Stimulated activated CD4-positive, alpha-beta T cell treated with anti-CD3 and anti-CD28 coated beads, Interleukin-2, amount 100 ng/mL, for 4 hours (primary cell): ENCODE data around the gene EFCAB6.

ENCODE experiments used
- DNase-seq: peaks from one replicate; pipeline ENCODE4 v3.0.0-alpha.2; 2020; ENCODE audit warnings: low read depth

EFCAB6 gene

DNA sequence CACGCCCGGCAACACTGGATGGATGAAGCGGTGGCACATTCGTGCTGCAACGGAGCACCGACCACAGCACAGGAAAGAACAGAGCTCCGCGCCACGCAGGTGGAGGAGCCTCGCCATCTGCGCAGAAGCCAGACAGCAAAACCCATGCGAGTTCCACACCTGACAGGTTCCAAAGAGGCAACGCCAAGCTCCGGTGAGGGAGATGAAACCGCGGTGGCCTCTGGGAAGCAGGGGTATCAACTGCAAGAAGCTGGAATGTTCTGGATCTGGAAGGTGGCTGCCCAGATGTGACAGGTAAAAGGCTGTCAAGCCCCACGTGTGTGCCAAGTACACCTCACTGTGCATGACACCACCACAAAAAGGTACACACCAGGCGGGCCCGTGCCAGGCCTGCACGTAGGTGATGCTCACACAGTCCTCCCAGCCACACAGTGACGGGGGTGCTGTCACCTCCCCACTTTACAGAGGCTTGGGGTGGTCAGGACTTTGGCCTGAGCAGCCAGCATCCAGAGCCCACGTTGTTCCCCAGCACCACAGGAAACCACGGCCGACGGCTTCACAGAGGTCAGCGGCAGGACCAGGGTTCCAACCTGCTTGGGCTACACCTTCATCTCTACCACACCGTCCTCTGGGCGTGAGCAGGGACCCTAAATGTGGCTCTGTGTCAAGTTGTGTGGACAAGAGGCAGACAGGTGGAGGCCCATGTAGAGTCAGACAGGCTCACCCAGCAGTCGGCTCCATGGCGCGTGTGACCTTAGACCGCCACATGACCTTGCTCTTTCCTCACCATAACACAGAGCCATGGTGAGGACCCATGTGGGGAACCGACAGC, 19.7 kb upstream of the EFCAB6 start:
- DNase-seq = no peak

GRCh38 chr22:43830931-43831560, 18.9 kb upstream of the EFCAB6 start:
- no peak for DNase-seq

GRCh38 chr22:43829904-43830851, 18.1 kb upstream of the EFCAB6 start:
- no peak for DNase-seq

- DNase-seq = no peak
These were observed 17.1 kb upstream of the EFCAB6 start for GRCh38 chr22:43828998-43829782.

DNA sequence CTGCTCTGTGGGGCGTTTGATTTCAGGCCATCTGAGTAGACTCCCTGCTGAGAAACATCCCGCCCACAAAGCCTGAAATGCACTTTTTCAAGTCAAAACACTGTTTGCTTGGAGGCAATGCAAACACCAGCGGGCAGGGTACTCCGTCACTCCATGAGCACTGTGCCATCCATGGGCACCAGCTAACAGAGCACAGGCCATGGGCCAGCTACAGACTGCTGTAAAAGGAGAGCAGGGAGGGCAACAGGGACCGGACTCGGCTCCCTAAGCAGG, 16.6 kb upstream of the EFCAB6 start:
- no peak for DNase-seq

GRCh38 chr22:43827926-43828724, 16.0 kb upstream of the EFCAB6 start:
- no peak for DNase-seq

DNA sequence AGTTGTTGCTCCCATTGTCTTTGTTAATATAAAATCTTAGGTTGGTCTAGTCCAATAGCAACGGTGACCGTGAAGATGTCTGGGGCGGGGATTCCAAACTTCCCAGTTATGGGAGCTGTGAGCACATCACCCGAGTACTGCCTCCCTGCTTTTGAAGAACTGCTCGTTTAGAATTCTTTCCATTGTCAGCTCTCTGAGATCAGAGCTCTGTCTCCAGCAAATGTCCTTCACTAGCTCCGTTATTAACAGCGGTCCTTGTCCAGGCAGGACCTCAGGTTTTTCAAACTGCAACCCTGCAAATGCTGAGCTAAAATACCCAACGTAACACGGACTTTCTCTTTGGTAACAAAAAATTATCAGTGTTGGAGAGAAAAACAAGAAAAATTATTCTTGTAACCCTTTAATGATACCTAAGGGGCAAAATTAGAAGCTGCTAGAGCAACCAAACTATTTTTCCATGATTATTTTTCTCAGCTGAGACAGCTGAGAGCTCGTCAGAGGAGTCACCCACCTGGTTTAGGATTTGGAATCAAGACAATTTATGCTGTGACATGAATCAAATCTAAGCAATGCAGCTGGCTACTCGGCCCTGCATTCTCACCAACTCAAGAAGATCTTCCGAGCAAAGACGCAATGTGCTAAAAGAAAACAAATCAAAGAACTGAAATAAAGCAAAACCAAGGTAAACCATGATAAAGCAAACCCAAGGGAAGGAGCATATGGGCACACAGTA, 15.1 kb upstream of the EFCAB6 start:
- no peak for DNase-seq

DNA sequence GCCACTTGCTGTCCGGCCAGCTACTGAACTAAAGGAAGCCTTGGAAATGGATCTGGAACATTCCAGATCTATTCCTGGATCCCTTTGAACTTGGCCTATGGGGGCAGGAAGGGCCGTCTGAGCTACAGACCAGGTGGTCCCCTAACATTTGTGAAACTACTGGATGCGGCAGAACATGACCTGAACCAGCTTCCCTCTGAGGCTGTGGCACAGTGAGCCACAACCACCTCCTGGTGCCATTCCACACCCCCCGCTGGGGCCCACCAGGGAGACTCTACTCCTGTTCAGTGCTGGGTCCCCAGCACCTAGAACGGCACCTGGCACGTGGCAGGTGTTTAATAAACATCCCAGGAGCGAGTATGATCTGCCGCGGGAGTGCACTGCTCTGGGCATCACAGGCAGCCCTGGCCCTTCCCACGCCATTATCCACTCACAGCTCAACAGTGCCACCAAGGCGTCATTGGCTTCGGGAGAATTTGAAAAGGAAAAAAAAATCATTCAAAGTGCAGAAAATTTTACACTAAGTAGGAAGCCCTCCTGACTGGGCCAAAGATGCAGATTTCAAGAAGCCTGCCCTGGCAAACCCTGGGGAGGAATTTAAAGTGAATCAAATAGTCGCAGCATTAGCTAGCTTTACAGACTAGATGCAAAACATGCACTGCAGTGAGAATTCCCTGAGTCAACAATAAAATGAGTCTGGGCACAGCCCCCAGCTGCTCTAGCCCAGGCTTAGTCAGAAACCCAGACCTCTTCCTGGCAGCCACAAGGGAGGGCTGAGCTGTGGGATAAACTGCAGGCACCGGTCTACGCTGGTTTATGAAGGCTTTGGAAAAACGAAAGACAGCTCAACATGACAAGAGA, 14.3 kb upstream of the EFCAB6 start:
- no peak for DNase-seq

DNA sequence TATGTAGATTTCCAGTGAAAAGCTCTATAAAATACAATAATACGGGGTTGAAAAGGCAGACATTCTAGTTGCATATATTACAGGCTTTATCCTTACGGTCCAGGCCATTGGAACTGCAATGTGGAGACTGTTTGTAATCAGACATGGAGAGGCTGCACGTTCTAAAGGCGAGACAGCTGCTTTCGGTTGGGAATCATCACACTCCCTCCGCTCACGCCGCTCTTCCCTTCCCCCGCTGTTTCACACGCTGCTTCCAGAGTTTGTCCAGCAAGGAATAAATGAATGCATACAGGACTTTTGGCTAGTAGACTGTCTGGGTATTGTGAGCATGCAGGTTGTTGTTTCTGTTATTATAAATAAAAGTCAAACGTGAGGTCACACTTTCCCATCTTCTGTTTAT, 13.5 kb upstream of the EFCAB6 start:
- no peak for DNase-seq

- no peak for DNase-seq
These were observed 12.8 kb upstream of the EFCAB6 start for GRCh38 chr22:43824724-43825420.

DNA sequence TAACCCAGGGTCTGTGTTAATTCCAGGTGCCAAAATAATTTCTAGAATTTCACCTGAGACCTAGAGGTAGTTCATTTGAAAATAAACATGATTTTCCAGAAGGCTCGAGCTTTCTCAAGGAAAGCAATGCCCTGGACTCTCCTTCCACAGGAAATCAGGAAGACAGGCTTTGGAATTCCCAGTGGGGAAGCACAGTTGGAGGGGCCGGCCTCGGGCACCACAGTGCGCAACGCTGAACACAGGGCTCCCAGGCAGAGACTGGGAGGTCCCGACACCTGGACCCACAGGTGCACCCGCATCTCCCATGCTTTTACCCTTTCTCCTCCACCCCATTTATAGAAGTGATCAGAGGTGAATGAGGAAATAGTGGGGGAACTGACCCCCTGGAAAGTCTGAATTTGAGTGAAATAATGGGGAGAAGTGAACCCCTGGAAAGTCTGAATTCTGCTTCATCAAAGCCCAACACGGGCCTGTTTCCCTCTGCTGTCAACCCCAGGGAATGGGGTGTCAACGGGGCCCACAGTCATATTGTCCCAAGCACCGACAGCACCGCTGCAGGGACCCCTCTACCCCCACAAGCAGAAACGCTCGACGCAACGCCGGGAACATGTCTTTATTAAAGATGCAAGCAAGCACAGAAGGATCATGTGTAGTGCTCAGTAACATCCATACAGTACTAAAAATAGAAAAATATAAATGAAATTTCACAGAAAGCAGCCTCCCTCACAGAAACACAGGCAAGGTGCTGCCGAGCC, 12.0 kb upstream of the EFCAB6 start:
- no peak for DNase-seq

DNA sequence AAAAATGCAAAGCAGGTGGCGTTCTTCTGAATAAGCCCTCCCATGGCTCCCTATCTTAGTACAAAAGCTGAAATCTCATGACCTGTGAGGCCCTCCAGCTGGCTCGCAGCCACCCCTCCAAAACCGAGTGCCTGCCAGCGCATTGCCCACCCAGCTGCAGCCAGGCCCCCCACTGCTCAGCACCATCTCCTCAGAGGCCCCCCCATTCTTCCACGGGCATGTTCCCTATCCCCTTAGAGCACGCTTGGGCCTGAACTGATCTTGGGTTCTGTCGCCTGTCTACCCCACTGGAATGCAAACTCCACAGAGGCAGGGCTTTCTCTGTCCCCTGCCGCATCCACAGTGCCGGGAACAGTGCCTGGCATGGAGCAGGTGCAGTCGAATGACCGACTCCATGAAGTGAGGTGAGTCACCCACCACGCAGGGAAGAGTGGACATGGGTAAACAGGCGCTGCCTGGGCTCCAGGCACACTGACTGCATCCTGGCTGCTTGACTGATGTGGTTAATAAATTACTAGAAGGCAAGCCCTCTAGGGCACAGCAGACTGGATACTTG, 11.3 kb upstream of the EFCAB6 start:
- DNase-seq = no peak

DNA sequence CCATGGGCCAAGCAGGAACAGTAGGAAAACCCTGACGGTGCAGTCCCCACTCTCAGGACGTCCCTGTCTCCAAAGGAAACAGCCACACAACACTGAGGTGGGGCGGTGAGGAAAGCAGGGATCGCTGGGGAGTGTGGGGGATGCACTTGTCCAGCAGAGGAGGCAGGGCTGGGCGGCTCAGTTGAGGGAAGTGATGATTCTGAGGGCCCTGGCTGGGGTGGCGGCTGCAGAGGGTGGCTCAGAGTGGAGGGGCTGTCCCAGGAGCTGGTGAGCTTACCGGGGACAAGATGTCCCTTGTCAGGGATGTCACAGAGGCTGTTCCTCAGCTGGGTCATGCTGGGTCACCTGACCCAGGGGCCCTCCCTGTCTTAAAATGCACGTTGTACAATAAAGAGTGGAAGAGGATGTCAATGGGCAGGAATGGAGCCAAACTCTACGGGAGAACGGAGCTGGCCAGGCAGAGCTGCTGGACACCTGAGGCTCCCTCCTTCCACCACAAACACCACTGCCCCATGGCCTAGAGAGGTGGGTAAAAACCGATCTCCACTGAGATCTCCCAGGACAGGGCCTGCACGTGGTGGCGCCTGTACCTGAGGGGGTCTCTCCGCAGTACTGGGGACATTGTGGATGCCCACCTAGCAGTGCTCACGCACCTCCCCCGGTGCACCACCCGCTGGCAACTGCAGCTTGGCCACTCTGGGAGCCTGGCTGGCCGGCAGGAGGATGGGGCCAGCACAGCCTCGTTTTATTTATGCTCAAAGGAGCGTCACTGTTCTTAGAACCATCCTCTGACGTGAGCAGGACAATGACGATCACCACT, 9.7 kb upstream of the EFCAB6 start:
- no peak for DNase-seq

- DNase-seq = no peak
These were observed 8.7 kb upstream of the EFCAB6 start for GRCh38 chr22:43820651-43821305.

DNA sequence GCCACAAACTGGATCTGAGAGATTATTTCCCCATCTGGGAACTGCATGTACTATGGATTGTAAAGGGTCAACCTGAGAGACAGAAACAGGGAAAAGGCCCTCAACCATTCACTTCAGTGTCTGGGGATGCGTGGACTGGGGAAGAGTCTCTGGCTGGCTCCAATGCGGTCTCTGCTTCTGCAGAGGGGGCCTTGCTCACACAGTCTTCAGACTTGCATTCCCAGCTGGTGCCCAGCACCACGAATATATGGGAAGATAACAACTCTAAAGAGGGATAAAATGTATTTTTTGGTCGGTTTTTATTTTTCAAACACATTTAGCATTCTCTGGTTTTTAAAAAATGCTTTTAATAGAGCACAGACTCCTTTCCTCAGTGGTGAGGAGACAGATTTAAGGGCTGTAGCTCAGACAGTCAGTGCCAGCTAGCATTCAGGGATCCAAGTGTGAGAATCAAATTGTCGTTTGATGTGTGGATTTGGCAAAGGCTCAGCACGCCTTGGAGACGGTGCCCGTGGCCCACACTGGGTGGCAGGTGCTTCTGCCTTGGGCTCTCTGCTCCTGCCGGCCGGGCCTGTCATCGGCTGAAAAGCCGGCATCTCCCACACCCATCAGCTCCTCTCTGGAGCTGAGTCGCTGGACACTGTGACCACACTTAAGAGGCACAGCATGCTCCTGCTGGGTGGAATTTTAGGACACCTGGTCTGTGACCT, 8.0 kb upstream of the EFCAB6 start:
- DNase-seq = no peak

GRCh38 chr22:43819421-43819921, 7.4 kb upstream of the EFCAB6 start:
- no peak for DNase-seq
